ENCODE measurements around the gene SLC46A1.

The SLC46A1 gene

DNA sequence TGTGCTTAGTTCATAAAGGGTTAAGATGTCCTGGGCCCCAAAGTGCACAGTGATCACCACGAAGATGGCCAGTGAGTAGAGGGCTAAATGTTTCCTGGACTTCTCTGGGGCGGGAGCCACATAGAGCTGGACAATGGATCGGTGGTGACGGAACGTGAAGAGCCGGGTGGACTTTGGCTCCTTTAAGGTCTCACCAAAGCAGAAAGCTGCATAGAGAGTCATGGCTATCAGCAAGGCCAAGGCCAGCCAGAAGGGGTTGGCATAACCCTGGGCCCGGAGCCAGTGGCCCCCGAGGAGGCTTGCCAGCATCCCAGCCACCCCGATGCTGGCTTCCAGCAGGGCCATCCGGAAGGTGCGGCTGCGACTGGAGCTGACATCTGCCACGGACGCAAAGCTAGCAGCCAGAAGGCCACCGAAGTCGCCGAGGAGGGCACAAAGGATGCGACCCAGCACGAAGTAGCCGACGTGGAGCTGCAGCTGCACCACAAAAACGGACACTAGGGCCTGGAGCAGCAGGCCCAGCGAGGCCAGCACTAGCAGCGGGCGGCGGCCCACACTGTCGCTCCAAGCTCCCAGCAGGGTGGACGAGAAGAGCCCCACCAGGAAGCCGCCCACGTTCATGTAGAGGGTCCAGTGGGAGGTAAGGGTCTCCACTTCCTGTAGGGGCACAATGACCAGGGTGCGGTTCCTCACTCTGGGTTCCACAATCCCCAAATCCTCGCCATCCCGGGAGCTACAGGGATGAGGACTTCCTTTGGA is 1.0 kb downstream of the SLC46A1 start:
- Histone ChIP-seq H3K4me3 (ENCODE audit: low read length, poor library complexity, severe bottlenecking) (no peak overlapping the region), H3K36me3 (ENCODE audit: insufficient read depth, low read length) (no peaks in the 10 kb centered on the region), H3K4me2 (ENCODE audit: low read depth, low read length, poor library complexity, severe bottlenecking) (no peak overlapping the region), H4K20me1 (ENCODE audit: insufficient read depth, low read length, poor library complexity, severe bottlenecking) (no peaks in the 10 kb centered on the region), H3F3A (ENCODE audit: low read depth) (no peaks in the 10 kb centered on the region), H3K4me1 (ENCODE audit: insufficient read depth, low read length, poor library complexity, severe bottlenecking) (no peaks in the 10 kb centered on the region), H3K79me2 (ENCODE audit: insufficient read depth, low read length) (no peaks in the 10 kb centered on the region), H3K9ac (ENCODE audit: low read depth, low read length, poor library complexity, severe bottlenecking) (no peak overlapping the region), H3K9me2 (replicated peaks; ENCODE audit: low read depth, low read length) (no peaks in the 10 kb centered on the region), H3K9me3 (ENCODE audit: insufficient read depth, low read depth, low read length) (no peaks in the 10 kb centered on the region), H3K27me3 (ENCODE audit: insufficient read depth, low read length, poor library complexity, severe bottlenecking) (no peaks in the 10 kb centered on the region), H2AFZ (ENCODE audit: low read length) (no peak overlapping the region)
- TF ChIP-seq, protein P1, sequence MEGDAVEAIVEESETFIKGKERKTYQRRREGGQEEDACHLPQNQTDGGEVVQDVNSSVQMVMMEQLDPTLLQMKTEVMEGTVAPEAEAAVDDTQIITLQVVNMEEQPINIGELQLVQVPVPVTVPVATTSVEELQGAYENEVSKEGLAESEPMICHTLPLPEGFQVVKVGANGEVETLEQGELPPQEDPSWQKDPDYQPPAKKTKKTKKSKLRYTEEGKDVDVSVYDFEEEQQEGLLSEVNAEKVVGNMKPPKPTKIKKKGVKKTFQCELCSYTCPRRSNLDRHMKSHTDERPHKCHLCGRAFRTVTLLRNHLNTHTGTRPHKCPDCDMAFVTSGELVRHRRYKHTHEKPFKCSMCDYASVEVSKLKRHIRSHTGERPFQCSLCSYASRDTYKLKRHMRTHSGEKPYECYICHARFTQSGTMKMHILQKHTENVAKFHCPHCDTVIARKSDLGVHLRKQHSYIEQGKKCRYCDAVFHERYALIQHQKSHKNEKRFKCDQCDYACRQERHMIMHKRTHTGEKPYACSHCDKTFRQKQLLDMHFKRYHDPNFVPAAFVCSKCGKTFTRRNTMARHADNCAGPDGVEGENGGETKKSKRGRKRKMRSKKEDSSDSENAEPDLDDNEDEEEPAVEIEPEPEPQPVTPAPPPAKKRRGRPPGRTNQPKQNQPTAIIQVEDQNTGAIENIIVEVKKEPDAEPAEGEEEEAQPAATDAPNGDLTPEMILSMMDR (conservative IDR thresholded peaks at IDR 0.05; ENCODE audit: low read length): no peak
- TF ChIP-seq EZH2phosphoT487 (IDR thresholded peaks at IDR 0.05; ENCODE audit: borderline replicate concordance): no peak

- no peaks in the 10 kb centered on the region for H3K27me3 ChIP-seq (ENCODE audit: insufficient read depth, low read length, poor library complexity, severe bottlenecking)
- H3K4me1 ChIP-seq (ENCODE audit: insufficient read depth, low read length, poor library complexity, severe bottlenecking): no peaks in the 10 kb centered on the region
Measured at GRCh38 chr17:28404461-28404811, 1.6 kb downstream of the SLC46A1 start.

DNA sequence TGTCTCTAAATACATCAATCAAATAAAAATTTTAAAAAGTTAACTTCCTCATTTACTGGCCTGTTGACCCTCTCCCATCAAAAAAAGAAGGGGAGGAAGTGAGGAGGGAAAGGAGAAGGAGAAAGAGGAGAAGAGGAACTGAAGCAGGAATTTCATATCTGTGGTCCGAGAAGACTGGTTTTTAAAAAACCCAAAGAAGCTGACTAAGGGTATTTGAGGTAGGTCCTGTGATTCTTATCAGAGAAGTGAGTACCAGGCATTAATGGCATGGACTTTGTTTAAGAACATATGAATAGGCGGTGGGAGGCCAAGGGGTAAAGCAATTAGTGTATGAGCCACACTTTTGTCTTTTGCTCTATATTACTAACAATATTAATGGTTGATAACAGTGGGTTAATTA is 2.0 kb downstream of the SLC46A1 start:
- no peaks in the 10 kb centered on the region for H3K79me2 ChIP-seq (ENCODE audit: insufficient read depth, low read length)
- H3K9me2 ChIP-seq (replicated peaks; ENCODE audit: low read depth, low read length): no peaks in the 10 kb centered on the region
- H4K20me1 ChIP-seq (ENCODE audit: insufficient read depth, low read length, poor library complexity, severe bottlenecking): no peaks in the 10 kb centered on the region
- H3K9me3 ChIP-seq (ENCODE audit: insufficient read depth, low read depth, low read length): no peaks in the 10 kb centered on the region
- H3K4me1 ChIP-seq (ENCODE audit: insufficient read depth, low read length, poor library complexity, severe bottlenecking): no peaks in the 10 kb centered on the region
- no peaks in the 10 kb centered on the region for H3F3A ChIP-seq (ENCODE audit: low read depth)
- TF ChIP-seq EZH2phosphoT487 (IDR thresholded peaks at IDR 0.05; ENCODE audit: borderline replicate concordance): no peak
- TF ChIP-seq, protein P1 (conservative IDR thresholded peaks at IDR 0.05; ENCODE audit: low read length): no peak
- H3K36me3 ChIP-seq (ENCODE audit: insufficient read depth, low read length): no peaks in the 10 kb centered on the region
- H3K27me3 ChIP-seq (ENCODE audit: insufficient read depth, low read length, poor library complexity, severe bottlenecking): no peaks in the 10 kb centered on the region
- H3K4me3 ChIP-seq (ENCODE audit: low read length, poor library complexity, severe bottlenecking): no peak overlapping the region
- H2AFZ ChIP-seq (ENCODE audit: low read length): no peak overlapping the region
- no peak overlapping the region for H3K9ac ChIP-seq (ENCODE audit: low read depth, low read length, poor library complexity, severe bottlenecking)
- H3K4me2 ChIP-seq (ENCODE audit: low read depth, low read length, poor library complexity, severe bottlenecking): no peak overlapping the region

More at GRCh38 chr17:28404461-28404811, 1.6 kb downstream of the SLC46A1 start:
- Histone ChIP-seq H3K4me2 (ENCODE audit: low read depth, low read length, poor library complexity, severe bottlenecking) (no peak overlapping the region), H3F3A (ENCODE audit: low read depth) (no peaks in the 10 kb centered on the region), H3K79me2 (ENCODE audit: insufficient read depth, low read length) (no peaks in the 10 kb centered on the region), H3K36me3 (ENCODE audit: insufficient read depth, low read length) (no peaks in the 10 kb centered on the region), H3K4me3 (ENCODE audit: low read length, poor library complexity, severe bottlenecking) (no peak overlapping the region), H2AFZ (ENCODE audit: low read length) (no peak overlapping the region), H3K9me2 (replicated peaks; ENCODE audit: low read depth, low read length) (no peaks in the 10 kb centered on the region), H3K9ac (ENCODE audit: low read depth, low read length, poor library complexity, severe bottlenecking) (no peak overlapping the region), H4K20me1 (ENCODE audit: insufficient read depth, low read length, poor library complexity, severe bottlenecking) (no peaks in the 10 kb centered on the region), H3K9me3 (ENCODE audit: insufficient read depth, low read depth, low read length) (no peaks in the 10 kb centered on the region)
- no peak for TF ChIP-seq EZH2phosphoT487 (IDR thresholded peaks at IDR 0.05; ENCODE audit: borderline replicate concordance)
- TF ChIP-seq, protein P1 (conservative IDR thresholded peaks at IDR 0.05; ENCODE audit: low read length): no peak
